Left lung (tissue), 10 donors: Measurements from ENCODE around the gene BMP15. TPM values are rescaled to one million over a fixed set of nuclear protein-coding genes. Genes with fewer than 3 reads are reported as not detected.

ENCODE experiments used
- ATAC-seq: fragments of 200-7000 bp; cut with Tn5 transposase; one replicate; pipeline ENCODE4 v1.9.1; 2020; ENCODE audit warnings: moderate library complexity
- DNase-seq, 4 donors: peaks; one replicate each; pipeline ENCODE4 v3.0.0-alpha.2; 2013 to 2020
- H3K27ac ChIP-seq, 2 donors: fragments of 200-600 bp; sonication (generic) in 1 of 2; one replicate each; pipeline versions ENCODE4 v1.5.0 to v1.8.0; 2020 to 2021
- H3K27me3 ChIP-seq, 2 donors: fragments of 200-600 bp; sonication (generic) in 1 of 2; one replicate each; pipeline versions ENCODE4 v1.5.0 to v1.8.0; 2020 to 2021
- H3K36me3 ChIP-seq, 2 donors: fragments of 200-600 bp; sonication (generic) in 1 of 2; one replicate each; pipeline versions ENCODE4 v1.5.0 to v1.8.0; 2020 to 2021
- H3K4me1 ChIP-seq, 2 donors: fragments of 200-600 bp; one replicate each; pipeline ENCODE4 v1.8.0; 2021
- H3K4me3 ChIP-seq, 2 donors: fragments of 200-600 bp; sonication (generic) in 1 of 2; one replicate each; pipeline versions ENCODE4 v1.5.0 to v1.8.0; 2020 to 2021; ENCODE audit warnings: mild to moderate bottlenecking in 1 of 2
- H3K9me3 ChIP-seq, 2 donors: fragments of 200-600 bp; sonication (generic) in 1 of 2; one replicate each; pipeline versions ENCODE4 v1.5.0 to v1.8.0; 2020 to 2021
- CTCF ChIP-seq, 2 donors: fragments of 200-600 bp; sonication (generic) in 1 of 2; IDR thresholded peaks; one replicate each; pipeline versions ENCODE4 v1.5.0 to v1.8.0; 2021; ENCODE audit warnings: antibody characterized with exemption in 2 of 2
- intact Hi-C, 2 donors: fragments of 100-400 bp; cut with DNase I; formaldehyde crosslinking; loops; one replicate each; pipeline versions ENCODE4 v1.11.2 to v1.14.2; 2022
- polyA plus RNA-seq, 6 donors: library from polyadenylated mRNA; unstranded; fragments of 120-200 nt; gene quantifications; one replicate each; pipeline ENCODE4 v1.2.1, GENCODE V29; 2013; ENCODE audit not compliant: insufficient read length in 6 of 6
- total RNA-seq, 2 donors: library from RNA; stranded (reverse); fragmentation: NEBNext Ultra II Directional; extraction: Animal tissue kit (Norgen Biotek cat#: 25700); gene quantifications; one replicate each; pipeline ENCODE4 v1.2.1, GENCODE V29; 2021
- donor health status: DM: no; HTN: yes; CAD: no.
- donor health status: DM: no; HTN: no; CAD: no.

BMP15 gene
- total and polyA plus RNA-seq, 8 donors = 0.23 TPM; not detected in 6

GRCh38 chrX:50876551-50876950 is 34.0 kb upstream of the BMP15 start:
- TF ChIP-seq CTCF (IDR thresholded peaks at IDR 0.05) = no peak
- no peak overlapping the region for H3K27ac ChIP-seq
- H3K9me3 ChIP-seq = no peaks in the 10 kb centered on the region
- H3K36me3 ChIP-seq = no peaks in the 10 kb centered on the region
- intact Hi-C loops = no loop called here
- DNase-seq (no peak), ATAC-seq (no peak)
- H3K4me1 ChIP-seq = no peaks in the 10 kb centered on the region
- no peak overlapping the region for H3K4me3 ChIP-seq
- H3K27me3 ChIP-seq = peaks cover 0 to 2% of the 10 kb centered on the region in 2 donors

DNA sequence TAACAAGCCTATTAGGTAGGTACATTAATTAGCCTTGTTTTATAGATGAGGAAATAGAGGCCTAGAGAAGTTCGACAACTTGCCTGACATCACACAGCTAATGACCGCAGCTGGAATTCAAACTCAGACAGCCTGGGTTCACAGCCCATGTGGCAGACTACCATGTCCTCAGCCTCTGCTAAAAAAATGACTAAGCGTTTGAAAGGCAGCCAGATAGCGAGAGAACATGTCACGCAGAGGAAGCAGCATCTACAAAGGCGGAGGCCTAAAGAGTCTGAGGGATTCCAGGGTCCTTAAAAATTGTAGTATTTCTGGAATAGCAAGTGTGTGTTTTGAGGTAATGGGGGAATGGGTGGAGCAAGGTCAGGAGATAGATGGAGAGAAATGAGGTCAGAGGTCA is 33.2 kb upstream of the BMP15 start:
- H3K4me1 ChIP-seq = no peaks in the 10 kb centered on the region
- H3K27ac ChIP-seq = no peak overlapping the region
- no peaks in the 10 kb centered on the region for H3K36me3 ChIP-seq
- DNase-seq = no peak
- H3K4me3 ChIP-seq = no peak overlapping the region
- no peak for ATAC-seq
- H3K9me3 ChIP-seq = no peaks in the 10 kb centered on the region
- intact Hi-C loops = no loop called here
- TF ChIP-seq CTCF (IDR thresholded peaks at IDR 0.05) = no peak
- peaks cover 0 to 2% of the 10 kb centered on the region in 2 donors for H3K27me3 ChIP-seq

GRCh38 chrX:50881028-50881427 is 29.5 kb upstream of the BMP15 start:
- Histone ChIP-seq H3K4me3 (no peak overlapping the region), H3K9me3 (no peaks in the 10 kb centered on the region), H3K4me1 (no peaks in the 10 kb centered on the region), H3K27me3 (peaks cover 0 to 2% of the 10 kb centered on the region in 2 donors), H3K36me3 (no peaks in the 10 kb centered on the region), H3K27ac (no peak overlapping the region)
- ATAC-seq (no peak), DNase-seq (no peak)
- intact Hi-C loops = no loop called here
- TF ChIP-seq CTCF (IDR thresholded peaks at IDR 0.05) = no peak

DNA sequence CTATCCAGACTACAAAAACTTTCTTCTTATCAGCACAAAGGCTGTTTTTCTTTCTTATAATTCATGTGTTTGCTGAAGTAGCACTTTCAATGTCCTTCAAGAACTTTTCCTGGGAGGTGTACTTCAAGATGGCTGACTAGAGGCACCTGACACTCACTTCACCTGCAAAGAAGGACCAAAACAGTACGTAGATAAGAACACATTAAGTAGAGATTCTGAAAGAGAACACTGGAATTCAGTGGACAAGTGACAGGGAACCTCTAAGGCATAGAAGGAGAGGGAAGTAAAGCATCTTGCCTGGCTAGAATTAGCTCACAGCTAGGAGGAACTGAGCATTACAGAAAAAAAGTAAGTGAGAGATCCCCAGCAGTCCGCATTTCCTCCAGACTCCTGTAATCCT is 21.7 kb upstream of the BMP15 start:
- no peaks in the 10 kb centered on the region for H3K9me3 ChIP-seq
- no peak for TF ChIP-seq CTCF (IDR thresholded peaks at IDR 0.05)
- no peak overlapping the region for H3K27ac ChIP-seq
- no peaks in the 10 kb centered on the region for H3K4me1 ChIP-seq
- ATAC-seq (peak; percentile 78), DNase-seq (no peak)
- H3K4me3 ChIP-seq = no peak overlapping the region
- H3K27me3 ChIP-seq = no peaks in the 10 kb centered on the region
- intact Hi-C loops = no loop called here
- no peaks in the 10 kb centered on the region for H3K36me3 ChIP-seq

- no peak overlapping the region for H3K4me3 ChIP-seq
- no peaks in the 10 kb centered on the region for H3K27me3 ChIP-seq
- ATAC-seq = peak; percentile 21
- H3K9me3 ChIP-seq = no peaks in the 10 kb centered on the region
- no peaks in the 10 kb centered on the region for H3K36me3 ChIP-seq
- H3K27ac ChIP-seq = no peak overlapping the region
- no peak for TF ChIP-seq CTCF (IDR thresholded peaks at IDR 0.05)
- H3K4me1 ChIP-seq = no peaks in the 10 kb centered on the region
- intact Hi-C loops = no loop called here
- DNase-seq = no peak
Observed at GRCh38 chrX:50889582-50889981, 21.0 kb upstream of the BMP15 start.
